B cell (primary cell): ENCODE results near the gene FLII.

Experiments
- EZH2 ChIP-seq: IDR thresholded peaks from 2 replicates; pipeline ENCODE4 v1.6.1; 2012; ENCODE audit warnings: borderline replicate concordance, low read depth, mild to moderate bottlenecking, moderate library complexity, low read length; ENCODE audit not compliant: insufficient read depth, poor library complexity, severe bottlenecking
- TF ChIP-seq, protein P1 (sequence below): fragments of 200-600 bp; IDR thresholded peaks from one replicate; pipeline ENCODE4 v1.8.0; 2022; ENCODE audit warnings: antibody characterized with exemption, mild to moderate bottlenecking

DNA sequence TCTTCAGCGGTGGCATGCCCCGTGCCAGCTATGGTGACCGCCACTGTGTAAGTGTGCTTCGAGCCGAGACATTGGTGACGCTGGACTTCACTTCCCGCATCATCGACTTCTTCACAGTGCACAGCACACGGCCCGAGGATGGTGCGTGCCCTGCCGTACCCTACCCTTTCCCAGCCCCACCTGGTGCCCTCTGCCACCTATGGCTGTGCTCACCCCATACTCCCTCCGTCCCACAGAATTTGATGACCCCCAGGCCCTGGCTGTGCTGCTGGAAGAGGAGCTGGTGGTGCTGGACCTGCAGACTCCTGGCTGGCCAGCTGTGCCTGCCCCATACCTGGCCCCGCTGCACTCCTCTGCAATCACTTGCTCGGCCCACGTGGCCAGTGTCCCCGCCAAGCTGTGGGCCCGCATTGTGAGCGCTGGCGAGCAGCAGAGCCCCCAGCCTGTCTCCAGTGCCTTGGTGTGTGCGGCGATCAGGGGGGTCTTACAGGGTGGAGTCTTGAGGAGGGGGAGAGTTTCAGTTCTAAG is 23.6 kb downstream of the FLII start:
- no peak for TF ChIP-seq EZH2
- TF ChIP-seq, protein P1, sequence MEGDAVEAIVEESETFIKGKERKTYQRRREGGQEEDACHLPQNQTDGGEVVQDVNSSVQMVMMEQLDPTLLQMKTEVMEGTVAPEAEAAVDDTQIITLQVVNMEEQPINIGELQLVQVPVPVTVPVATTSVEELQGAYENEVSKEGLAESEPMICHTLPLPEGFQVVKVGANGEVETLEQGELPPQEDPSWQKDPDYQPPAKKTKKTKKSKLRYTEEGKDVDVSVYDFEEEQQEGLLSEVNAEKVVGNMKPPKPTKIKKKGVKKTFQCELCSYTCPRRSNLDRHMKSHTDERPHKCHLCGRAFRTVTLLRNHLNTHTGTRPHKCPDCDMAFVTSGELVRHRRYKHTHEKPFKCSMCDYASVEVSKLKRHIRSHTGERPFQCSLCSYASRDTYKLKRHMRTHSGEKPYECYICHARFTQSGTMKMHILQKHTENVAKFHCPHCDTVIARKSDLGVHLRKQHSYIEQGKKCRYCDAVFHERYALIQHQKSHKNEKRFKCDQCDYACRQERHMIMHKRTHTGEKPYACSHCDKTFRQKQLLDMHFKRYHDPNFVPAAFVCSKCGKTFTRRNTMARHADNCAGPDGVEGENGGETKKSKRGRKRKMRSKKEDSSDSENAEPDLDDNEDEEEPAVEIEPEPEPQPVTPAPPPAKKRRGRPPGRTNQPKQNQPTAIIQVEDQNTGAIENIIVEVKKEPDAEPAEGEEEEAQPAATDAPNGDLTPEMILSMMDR: no peak
